Subcutaneous adipose tissue (tissue), 4 donors: ENCODE measurements around the gene CBLN1. TPM values are rescaled to one million over a fixed set of nuclear protein-coding genes. Genes with fewer than 3 reads are reported as not detected.

Source experiments
- CTCF ChIP-seq: fragments of 450-650 bp; IDR thresholded peaks from one replicate; pipeline ENCODE4 v1.5.1; 2016; ENCODE audit warnings: low read depth, mild to moderate bottlenecking, control low read depth, antibody characterized with exemption, moderate library complexity
- total RNA-seq, 4 donors: library from RNA; depleted of rRNA; stranded (reverse); fragments of >200 nt; gene quantifications; one replicate each; pipeline ENCODE4 v1.1.0, GENCODE V29; 2016

Gene CBLN1
- total RNA-seq, 4 donors from 2014 or later = 1.0 to 4.1 (median 2.5) TPM

GRCh38 chr16:49311823-49312222 is 30.2 kb upstream of the CBLN1 start:
- TF ChIP-seq CTCF = no peak

DNA sequence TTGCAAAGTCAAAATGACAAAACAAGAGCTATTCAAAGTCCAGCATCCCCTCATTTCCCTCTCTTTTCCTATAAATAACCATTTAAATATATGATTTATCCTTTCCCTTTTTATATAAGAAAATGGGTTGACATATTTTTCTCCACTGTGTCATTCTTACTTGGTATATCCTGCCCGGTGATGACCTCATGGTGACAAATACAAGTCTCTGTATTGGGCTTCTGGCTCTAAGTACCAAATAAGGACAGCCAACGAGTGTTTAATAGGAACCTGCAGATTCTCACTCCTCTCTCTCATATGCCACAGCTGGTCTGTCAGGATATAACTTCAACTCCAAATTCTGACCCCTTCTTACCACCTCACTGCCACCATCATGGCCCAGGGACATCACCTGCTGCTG is 25.5 kb upstream of the CBLN1 start:
- TF ChIP-seq CTCF = no peak

DNA sequence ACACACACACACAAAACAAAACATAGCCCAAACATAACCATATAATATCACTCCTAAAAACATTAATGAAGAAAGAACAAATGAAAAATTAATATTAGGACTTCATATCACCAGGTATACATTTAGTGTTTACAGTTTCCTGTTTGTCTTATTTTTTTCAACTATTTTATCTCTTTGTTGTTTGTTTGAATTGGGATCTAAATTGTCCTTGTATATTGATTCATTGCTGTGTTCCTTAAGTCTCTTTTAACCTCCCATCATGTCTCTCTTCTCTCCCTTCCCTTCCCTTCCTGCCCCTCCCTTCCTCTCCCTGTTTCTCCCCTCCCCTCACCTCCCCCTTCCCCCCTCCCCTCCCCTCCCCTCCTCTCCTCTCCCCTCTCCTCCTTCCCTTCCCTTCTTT is 23.8 kb upstream of the CBLN1 start:
- TF ChIP-seq CTCF = no peak

- no peak for TF ChIP-seq CTCF
Observed at GRCh38 chr16:49292413-49292812, 10.8 kb upstream of the CBLN1 start.

DNA sequence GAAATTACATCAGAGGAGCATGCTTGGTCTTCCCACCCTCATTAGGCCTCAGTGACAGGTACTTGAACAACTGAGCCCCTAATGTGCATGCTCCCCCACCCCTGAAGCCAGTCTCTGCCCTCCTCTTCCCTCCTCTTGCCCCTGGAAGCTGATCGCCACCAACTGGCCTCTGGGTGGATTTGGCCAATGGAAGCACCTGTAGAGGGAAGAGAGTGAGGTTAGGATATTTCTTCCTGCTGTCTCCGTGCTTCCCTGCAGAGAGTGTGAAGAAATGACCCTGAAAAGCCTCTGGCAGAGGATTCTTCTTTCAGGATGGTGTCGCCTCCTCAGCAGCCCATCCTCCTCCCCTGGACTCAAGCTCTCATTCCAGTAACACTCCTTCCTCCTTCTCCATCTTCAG is 5.9 kb upstream of the CBLN1 start:
- TF ChIP-seq CTCF = no peak

DNA sequence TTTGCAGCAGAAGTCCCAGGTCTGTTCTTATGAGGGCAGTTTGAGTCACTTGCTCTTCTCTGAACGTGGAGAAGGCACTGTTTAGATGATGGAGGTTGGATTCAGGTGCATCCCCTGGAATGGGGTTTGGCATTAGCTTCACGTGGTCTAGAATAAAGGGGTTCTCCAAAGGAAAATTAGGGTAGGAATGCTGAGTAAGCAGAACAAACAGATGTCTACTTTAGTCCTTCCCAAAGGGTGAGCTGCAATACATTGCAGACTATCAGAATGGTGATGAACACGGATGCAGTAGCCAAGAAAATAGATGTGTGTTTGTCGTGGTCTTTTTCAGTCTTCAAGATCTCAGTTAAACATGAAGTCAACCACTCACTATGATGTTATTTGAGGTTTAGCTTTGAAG is 3.3 kb upstream of the CBLN1 start:
- TF ChIP-seq CTCF = no peak

- no peak for TF ChIP-seq CTCF
Observed at GRCh38 chr16:49283376-49284049, 1.9 kb upstream of the CBLN1 start.
